ENCODE data around the gene CAPSL.
"Not testable (repeated sequence)": the region's sequence is repeated elsewhere in the genome, so short reads cannot be mapped to it uniquely, and the experiment has no call there.

The CAPSL gene

DNA sequence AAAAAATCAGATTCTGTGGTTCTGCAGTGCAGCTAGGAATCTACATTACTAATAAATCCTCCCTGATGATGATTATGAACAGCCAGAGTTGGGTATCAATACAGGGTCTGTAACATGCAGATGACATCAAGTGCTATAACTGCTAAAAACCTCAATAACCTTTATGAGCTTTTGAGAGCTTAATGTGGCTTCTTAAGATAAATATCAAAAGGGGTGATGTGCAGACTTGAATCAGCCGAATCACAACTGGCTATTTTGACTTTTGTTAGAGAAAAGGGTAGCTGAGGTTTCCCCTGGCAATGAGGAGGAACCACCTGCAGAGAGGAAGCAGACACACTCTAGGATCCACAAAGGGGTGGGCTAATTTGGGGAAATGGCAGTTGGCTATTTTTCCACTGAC is 30.2 kb downstream of the CAPSL start:
- no peak for DNase-seq (ENCODE audit: low read depth in 1 of 2, low spot score in 1 of 2)

DNA sequence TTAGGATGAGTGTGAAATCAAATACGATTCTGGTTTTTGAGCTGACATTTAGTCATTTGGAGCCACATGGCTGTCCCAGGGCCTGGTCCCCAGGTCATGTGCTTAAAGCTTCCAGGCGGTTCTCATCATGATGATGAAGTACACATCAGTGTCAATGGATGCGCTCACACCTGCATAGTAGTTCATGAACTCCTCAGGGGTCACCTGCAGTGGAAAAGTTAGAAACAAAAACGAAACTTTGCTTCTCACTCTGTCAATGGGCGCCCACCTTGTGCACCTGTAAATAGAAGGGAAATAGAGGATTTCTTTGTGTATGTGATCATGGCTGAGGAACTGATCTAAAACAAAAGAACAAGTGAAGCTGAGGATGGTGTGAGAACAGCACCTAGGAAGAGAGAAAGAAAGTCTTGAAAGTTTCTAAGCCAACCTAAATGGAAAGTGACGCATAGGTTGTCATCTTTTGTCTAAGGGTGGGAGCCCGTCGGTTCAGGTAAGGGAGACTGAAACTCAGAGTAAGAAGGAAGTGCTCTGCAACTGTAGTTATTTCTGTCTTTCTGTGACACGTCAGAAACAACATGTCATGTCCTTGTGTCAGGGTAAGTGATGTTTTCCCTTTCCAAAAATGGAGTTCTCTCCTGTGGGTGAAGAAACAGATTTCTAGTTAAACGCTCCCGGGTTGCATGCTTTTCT is 33.8 kb downstream of the CAPSL start:
- no peak for DNase-seq (ENCODE audit: low read depth in 1 of 2, low spot score in 1 of 2)

DNA sequence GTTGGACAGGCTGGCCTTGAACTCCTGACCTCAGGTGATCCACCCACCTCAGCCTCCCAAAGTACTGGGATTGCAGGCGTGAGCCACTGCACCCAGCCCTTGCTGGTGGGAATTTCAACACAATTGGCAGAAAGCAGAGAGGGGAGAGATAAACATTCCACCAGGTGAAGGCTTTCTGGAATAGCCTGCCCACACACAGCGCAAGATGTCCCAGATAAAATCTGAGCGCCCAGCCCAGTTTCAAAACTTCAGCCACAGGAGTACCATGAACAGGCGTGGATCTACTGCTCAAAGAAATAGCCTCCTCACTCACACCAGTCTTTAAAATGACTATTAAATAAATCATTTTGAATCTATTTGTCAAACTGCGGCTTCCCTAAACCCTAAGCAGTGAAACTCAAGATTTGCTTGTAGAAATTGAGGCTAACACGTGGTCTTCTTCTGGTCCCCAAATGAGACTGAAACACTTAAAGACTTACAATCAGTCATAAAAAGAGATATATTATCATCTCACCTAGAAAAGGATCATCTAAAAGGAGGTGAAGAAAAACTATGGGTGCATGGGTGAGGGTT is 34.7 kb downstream of the CAPSL start:
- no peak for DNase-seq (ENCODE audit: low read depth in 1 of 2, low spot score in 1 of 2)

DNA sequence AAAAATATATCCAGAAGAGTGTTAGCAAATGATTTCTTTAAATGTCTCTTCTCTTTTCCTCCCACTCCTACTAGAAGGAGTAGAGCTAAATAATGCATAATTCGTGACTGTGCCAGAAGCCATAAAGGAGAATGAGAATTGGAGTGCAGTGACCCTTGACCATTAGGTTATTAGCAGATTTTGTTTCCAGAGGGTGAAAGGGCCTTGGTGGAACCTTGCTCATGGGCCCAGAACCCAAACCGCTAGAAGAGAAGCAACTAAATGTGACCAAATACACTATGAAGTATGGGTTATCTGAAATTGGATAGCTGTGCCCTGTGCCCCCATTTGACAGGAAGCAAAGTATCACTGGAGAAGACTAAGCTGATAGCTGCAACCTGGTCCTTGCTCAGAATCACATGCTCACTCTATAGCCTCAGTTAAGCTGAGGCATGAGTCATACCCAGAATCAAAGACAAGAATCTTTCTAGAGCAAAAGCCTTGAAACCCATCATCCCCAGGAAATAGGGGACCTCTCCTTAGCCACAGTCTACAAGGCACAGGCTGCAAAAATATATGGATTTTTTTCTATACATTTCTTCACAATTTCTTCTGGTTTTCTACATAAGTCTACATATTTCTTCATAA is 36.3 kb downstream of the CAPSL start:
- DNase-seq (ENCODE audit: low read depth in 1 of 2, low spot score in 1 of 2), result no peak

DNA sequence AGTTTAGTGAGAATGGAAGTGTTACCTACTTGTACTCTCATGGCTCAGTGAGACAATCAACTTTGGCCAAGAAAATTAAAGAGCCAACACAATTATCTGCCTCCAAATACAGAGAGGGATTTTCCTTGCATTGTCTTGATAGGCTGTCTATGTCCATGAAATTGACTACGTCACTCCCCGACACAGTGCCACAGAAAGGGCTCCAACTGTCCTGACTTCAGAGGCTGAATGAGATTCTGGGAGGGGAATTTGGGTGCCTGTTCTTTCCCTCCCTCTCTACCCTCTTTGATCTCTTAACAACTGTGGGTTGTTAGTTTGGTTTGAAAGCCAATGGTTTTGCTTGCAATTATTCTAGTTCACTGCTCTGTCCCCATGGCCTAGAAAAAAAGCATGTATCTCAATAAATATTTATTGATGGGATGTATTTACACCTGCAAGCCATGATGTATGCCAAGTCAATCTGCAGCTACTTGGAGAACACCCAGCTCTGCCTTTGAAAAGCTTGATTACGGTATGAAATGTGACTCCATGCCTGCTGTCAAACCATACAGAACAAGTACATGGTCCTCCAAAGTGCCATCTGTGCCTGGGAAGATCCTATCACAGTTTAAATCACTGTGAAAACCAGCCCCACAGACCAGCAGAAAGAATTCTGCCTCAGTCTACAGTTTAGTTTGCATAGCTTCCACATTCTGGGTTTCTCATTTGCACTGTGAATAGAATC is 37.3 kb downstream of the CAPSL start:
- DNase-seq (ENCODE audit: low read depth in 1 of 2, low spot score in 1 of 2), result no peak

DNA sequence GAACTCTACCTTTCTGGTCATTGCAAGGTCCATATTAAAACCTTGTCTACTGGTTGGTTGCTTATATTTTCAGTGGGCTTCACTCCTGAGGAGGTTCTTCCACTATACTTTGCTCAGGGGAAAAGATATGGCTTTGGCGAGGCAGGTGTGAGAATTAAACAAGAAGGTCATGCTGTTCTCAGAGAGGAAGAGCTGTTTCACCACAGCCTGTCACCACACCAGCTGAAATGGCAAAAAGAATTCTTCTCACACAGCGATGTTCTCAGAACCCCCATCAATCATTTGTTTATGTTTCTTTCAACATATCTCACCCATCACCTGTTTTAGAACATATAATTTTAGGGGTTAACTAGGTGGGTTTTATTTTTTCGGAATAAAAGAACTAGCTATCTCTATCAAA is 38.6 kb downstream of the CAPSL start:
- no peak for DNase-seq (ENCODE audit: low read depth in 1 of 2, low spot score in 1 of 2)

DNA sequence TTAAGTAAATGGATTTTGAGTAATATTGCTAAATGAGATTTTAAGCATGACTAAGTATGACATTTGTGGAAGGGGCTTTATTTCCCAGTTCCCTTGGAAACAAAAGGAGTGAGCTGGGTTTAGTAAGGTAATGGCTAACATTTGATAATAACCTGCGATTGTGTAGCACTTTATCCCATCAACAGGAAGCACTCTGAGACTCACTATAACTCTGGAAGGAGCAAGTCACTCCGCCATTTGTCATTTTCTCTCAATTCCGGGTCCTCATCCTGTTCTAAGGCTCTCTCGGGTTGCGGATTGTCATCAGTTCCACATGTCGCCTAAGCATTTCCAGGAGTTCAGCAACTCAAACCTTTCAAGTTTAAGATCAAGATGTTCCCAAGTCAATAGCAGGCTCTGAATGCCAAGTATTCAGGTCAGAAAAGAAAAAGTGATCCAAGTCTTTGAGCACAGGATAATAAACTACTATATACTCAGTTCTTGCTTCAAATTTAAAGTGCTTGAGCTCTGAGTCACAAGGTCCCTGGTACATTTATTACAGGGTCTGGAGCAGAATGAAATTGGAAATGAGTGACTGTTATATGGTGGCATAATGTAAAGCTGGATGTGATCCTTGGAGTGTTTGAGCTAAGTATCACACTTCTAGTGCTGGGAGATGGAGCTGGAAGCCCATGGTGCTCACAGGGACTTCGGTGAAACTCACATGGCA is 39.3 kb downstream of the CAPSL start:
- no peak for DNase-seq (ENCODE audit: low read depth in 1 of 2, low spot score in 1 of 2)

DNA sequence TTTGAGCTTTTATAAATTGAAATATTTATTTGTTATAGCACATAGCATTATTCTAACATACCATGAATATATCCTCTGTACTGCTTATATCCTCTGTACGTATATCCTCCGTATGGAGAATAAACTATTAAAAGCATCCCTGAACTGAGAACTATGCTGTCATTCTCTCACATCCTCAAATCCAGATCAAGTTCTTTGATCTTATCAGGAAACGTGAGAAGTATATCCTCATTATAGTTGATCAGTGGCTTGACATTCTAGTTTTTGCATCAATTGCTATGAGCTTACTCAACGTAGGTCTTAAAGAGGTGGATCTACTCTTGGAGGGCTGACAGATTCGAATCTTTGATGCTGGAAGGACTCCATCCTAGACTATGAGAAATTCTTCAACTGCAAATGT is 44.3 kb downstream of the CAPSL start:
- no peak for DNase-seq (ENCODE audit: low read depth in 1 of 2, low spot score in 1 of 2)

DNA sequence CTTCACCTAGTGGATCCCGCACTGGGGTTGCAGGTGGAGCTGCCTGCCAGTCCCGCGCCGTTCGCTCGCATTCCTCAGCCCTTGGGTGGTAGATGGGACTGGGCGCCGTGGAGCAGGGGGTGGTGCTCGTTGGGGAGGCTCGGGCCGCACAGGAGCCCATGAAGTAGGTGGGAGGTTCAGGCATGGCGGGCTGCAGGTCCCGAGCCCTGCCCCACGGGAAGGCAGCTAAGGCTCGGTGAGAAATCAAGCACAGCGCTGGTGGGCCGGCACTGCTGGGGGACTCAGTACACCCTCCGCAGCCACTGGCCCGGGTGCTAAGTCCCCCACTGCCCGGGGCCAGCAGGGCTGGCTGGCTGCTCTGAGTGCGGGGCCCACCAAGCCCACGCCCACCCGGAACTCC is 45.6 kb downstream of the CAPSL start:
- DNase-seq (ENCODE audit: low read depth in 1 of 2, low spot score in 1 of 2), result not testable (repeated sequence)

DNA sequence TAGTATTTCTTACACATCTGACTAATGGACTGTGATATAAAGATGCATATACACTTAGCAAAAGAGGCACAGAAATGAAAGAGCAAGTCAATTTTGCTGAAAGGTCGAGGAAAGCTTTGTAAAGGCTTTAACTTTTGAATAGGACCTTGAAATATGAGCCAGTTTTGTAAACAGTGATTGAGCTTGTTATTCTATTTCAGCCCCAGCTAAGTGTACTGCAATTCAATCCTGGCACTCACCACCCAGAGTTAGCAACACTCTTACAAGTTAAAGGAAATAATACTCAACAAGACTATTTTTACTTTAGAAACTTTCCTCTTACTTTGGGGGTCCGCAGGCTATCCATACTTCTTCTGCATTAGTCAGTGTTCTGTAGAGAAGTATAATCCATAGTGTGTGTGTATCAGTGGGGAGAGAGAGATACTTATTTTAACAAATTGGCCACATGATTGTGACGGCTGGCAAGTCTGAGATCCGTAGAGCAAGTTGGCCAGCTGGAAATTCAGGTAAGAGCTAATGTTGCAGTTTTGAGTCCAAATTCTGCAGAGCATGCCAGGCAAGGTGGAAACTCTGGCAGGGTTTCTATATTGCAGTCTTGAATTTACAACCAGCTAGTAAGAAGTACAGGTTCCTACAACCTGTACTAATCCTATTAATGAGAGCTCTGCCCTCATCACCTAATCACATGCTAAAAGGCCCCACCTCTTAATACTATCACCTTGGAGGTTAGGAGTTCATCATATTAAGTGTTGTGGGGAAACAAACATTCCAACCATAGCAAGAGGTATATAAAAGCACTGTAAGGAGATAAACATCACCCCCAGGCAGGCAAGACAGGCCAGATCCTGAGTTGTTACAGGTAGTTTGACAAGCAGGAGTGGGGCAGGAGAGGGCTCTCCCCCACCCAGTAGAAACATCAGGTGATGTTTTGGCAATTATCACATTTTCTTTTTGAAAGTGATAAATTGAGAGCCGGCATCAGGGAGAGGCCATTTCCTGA is 48.1 kb downstream of the CAPSL start:
- no peak for DNase-seq (ENCODE audit: low read depth in 1 of 2, low spot score in 1 of 2)

DNA sequence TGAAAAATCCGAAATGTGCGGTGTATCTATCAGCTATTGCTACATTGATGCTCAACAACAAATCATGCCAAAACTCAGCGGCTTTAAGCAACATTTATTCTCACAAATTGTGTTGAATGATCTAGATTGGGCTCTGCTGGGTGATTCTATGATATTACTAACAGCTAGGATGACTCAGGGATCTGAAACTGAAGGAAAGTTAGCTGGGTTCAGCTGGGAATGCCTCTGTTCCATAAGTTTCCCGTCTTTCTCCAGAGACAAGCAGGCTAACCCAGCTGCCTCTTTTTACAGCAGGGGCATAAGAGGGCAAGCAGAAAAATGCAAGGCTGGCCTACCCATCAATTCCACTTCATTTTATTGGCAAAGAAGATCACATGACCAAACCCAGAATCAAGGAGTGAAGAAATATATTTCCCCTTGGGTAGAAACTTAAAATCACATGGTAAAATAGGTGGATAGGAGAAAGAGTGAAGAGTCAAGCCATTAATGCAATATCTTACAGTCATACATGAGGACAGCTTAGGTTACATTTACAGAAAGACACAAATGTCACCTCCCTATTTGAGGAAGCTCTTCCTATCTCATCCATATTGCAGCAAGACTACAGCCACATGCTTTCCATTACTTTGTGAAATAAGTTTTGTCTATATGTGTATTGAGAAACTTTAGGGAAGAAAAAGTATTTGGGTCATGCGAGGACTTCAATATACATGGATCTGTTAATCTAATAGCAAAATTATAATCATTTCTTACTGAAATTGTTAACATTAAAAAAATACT is 50.9 kb downstream of the CAPSL start:
- DNase-seq (ENCODE audit: low read depth in 1 of 2, low spot score in 1 of 2), result no peak

DNA sequence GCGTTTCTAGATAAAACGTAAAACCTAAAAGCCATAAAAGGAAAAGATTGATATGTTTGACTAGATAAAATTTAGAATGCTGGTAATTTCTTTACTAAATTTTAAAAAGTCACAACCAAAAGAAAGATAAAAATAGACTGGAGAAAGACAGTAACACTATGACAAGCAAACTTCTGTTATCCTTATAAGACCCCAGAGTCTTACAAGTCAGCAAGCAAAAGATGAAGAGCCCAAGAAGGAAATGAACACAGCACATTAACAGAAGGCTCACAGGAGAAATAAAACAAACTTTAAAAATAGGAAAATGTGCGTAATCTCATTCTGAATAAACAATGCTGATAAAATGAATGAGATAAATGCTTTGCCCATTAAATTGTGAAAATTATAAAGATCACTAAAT is 52.0 kb downstream of the CAPSL start:
- no peak for DNase-seq (ENCODE audit: low read depth in 1 of 2, low spot score in 1 of 2)

DNA sequence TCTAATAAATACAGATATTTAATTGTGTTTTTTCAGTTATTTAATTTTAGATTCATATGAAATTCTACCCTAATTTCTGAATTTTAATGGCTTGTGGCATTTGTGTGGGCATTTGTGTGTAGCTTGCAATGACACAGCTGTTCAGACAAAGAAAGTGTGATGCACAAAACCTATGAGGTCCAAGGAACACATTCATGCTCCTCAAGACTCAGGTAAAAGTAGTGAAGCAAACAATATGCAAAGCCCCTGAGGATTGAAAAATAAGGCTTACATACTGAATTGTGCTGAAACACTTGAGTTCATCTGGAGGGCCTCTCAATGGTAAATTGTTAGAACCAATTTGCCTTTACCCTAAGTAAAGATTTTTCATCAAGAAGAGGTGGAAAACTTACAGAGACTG is 53.6 kb downstream of the CAPSL start:
- DNase-seq (ENCODE audit: low read depth in 1 of 2, low spot score in 1 of 2), result no peak

DNA sequence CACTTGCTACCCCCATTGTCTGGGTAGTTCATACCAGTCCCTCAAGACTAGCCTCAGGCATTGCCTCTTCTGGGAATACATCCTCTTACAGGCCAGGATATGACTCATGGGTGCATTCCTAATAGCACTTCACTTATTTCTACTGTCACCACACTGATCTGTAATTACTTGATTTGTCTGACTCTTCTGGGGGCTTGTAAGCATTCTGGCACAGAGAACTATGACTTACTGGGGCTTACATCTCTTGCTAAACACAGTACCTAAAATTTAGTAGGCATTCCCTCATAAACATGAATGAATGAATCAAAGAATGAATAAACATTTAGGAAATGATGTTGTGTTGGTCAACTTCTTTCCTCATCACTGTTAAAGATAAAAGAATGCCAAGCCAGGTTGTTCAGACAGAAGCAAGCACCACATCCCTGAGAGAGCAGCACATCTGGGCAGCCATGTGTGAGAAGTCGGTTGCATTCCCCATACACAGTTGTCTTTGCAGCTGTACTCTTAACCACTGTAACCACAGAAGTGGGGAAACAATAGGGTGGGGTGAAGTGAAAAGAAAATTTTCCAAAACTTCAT is 54.1 kb downstream of the CAPSL start:
- no peak for DNase-seq (ENCODE audit: low read depth in 1 of 2, low spot score in 1 of 2)

DNA sequence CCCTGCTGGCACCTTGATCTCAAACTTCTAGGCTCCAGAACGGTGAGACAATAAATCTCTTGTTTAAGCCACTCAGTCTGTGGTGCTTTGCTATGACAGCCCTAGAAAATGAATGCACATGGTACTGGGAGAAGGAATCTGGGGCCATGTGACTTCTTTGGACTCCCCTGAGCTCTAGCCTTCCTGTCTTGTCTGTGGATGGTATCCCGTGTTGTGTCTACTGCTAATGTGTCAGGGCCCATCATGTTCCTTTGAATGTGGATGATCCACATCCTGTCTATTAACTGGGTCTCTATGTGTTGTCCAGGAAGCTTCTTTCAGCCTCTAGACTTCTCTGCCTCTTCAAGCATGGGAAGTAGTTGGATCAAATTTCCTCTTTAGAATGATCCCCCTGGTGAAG is 56.7 kb downstream of the CAPSL start:
- no peak for DNase-seq (ENCODE audit: low read depth in 1 of 2, low spot score in 1 of 2)

DNA sequence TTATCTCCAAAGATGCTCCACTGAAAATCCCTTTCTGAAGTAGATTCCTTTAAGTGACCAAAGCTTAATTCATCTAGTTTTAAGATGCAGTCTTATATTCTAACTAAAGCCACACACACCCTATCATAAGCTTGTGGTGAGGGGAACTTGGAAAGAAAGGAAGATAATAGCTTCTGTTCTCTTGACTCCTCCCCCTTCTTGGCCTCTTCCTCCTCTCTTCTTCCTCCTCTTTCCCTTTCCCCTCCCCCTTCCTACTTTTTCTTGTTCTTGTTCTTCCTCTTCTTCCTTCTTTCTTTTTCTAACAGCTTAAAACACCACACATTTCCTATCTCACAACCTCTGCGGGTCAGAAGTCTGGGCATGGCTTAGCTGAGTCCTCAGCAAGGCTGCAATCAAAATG is 58.3 kb downstream of the CAPSL start:
- no peak for DNase-seq (ENCODE audit: low read depth in 1 of 2, low spot score in 1 of 2)

DNA sequence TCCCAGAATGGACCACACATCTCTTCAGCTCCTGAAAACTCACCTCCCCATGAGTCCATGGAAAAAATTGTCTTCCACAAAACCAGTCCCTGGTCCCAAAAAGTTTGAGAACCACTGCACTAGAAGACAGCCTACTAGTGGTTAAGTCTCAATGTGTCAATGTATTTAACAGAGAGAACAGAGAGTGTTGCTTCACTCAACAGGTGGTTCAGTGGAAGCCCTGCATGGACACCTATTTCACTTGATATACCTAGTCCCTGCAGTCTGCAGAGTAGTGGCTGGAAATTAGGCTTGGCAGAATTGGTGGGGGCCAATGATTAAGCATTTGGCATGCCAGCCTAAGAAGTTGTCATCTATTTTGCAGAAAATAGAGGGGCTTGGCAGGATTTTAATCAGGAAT is 58.8 kb downstream of the CAPSL start:
- no peak for DNase-seq (ENCODE audit: low read depth in 1 of 2, low spot score in 1 of 2)

DNA sequence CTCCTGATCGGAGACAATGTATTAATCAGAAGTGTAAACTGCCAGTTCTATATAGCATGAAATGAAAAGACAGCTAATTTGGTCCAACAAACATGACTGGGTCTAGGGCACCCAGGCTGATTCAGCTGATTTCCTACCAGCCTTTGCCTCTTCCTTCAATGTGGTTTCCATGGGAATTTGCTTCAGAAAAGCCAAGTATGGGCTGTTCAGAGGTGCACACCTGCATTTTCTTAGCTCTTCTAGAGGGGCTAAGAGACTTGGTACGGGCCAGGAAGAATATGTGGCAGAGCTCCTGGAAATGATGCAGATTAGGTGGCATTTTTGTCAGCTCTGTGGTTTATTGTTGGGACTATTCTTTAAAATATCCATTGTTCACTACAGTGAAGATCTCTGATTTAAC is 59.3 kb downstream of the CAPSL start:
- no peak for DNase-seq (ENCODE audit: low read depth in 1 of 2, low spot score in 1 of 2)

DNA sequence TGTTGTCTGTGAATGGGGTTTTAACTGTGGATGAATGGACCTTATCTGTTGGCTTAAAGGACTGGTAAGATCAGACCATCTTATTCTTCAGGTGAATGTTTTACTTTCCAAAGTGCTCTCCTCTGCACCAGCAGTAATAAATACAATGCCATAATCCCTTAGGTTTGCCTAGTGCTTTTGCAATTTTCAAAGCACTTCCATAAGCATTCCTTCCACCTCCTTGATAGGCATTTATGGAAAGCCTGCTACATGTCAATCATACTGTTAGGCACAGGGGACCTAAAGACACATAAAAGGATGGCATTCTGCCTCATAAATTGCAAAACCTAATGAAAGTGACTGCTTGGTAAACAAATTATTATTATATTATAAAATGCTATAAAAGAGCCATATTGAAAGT is 60.3 kb downstream of the CAPSL start:
- DNase-seq (ENCODE audit: low read depth in 1 of 2, low spot score in 1 of 2), result no peak

Data from stimulated activated CD4-positive, alpha-beta T cell treated with anti-CD3 and anti-CD28 coated beads, Interleukin-15, amount 100 ng/mL, for 1 hour (primary cell).